ENCODE measurements around the gene F8A1.
"Not testable (repeated sequence)": the region's sequence is repeated elsewhere in the genome, so short reads cannot be mapped to it uniquely, and the experiment has no call there.

DNA sequence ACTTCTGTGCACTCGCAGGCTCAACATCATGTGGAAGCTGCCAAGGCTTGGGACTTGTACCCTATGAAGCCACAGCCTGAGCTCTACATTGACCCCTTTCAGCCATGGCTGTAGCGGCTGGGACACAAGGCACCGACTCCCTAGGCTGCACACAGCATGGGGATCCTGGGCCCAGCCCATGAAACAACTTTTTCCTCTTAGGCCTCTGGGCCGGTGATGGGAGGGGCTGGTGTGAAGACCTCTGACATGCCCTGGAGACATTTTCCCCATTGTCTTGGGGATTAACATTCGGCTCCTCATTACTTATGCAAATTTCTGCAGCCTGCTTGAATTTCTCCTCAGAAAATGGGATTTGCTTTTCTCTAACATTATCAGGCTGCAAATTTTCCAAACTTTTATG is 38.6 kb downstream of the F8A1 start:
- TF ChIP-seq, protein P1, sequence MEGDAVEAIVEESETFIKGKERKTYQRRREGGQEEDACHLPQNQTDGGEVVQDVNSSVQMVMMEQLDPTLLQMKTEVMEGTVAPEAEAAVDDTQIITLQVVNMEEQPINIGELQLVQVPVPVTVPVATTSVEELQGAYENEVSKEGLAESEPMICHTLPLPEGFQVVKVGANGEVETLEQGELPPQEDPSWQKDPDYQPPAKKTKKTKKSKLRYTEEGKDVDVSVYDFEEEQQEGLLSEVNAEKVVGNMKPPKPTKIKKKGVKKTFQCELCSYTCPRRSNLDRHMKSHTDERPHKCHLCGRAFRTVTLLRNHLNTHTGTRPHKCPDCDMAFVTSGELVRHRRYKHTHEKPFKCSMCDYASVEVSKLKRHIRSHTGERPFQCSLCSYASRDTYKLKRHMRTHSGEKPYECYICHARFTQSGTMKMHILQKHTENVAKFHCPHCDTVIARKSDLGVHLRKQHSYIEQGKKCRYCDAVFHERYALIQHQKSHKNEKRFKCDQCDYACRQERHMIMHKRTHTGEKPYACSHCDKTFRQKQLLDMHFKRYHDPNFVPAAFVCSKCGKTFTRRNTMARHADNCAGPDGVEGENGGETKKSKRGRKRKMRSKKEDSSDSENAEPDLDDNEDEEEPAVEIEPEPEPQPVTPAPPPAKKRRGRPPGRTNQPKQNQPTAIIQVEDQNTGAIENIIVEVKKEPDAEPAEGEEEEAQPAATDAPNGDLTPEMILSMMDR (IDR thresholded peaks at IDR 0.05; ENCODE audit: low read length), result not testable (repeated sequence)
- TF ChIP-seq EZH2 (optimal IDR thresholded peaks at IDR 0.05; ENCODE audit: low read depth, low read length), result not testable (repeated sequence)

Data from MM.1S (cell line).